Naive thymus-derived CD8-positive, alpha-beta T cell (primary cell): ENCODE measurements around the gene HECTD4. TPM values are rescaled to one million over a fixed set of nuclear protein-coding genes. Genes with fewer than 3 reads are reported as not detected.
A peak's percentile ranks its signal among the peaks of the same experiment; 100 is the strongest.

Experiments
- ATAC-seq, 2 donors: fragments of 150-1000 bp; cut with Tn5 transposase in 1 of 2; sonication (Bioruptor Pico), chemical (Tn5 transposase) in 1 of 2; 1 replicate in 1 of 2; 2 replicates in 1 of 2; pipeline ENCODE4 v1.10.0; 2021; ENCODE audit warnings: mild to moderate bottlenecking in 2 of 2, moderate library complexity in 2 of 2
- POLR2A ChIA-PET: fragments of 350-600 bp; sonication (Branson Sonifier 250); formaldehyde crosslinking; loops from one replicate; lab custom pipeline; 2021; ENCODE audit warnings: antibody characterized with exemption; lab: Charles Lee
- DNase-seq, 10 donors: peaks; one replicate each; pipeline versions ENCODE4 v3.0.0 to v3.0.0-alpha.2; 2020 to 2022
- H3K27ac Mint-ChIP-seq, 10 donors: one replicate each; pipeline ENCODE4 v1.8.0; 2020 to 2022; ENCODE audit warnings: mild to moderate bottlenecking in 10 of 10, mixed read lengths in 10 of 10, moderate library complexity in 4 of 10, inconsistent platforms in 1 of 10
- H3K27me3 Mint-ChIP-seq, 5 donors: one replicate each; pipeline ENCODE4 v1.8.0; 2021 to 2022; ENCODE audit warnings: mixed read lengths in 5 of 5
- H3K36me3 Mint-ChIP-seq, 3 donors: one replicate each; pipeline ENCODE4 v1.8.0; 2020 to 2022; ENCODE audit warnings: mixed read lengths in 3 of 3, mild to moderate bottlenecking in 2 of 3, inconsistent platforms in 1 of 3
- H3K4me1 Mint-ChIP-seq, 4 donors: one replicate each; pipeline ENCODE4 v1.8.0; 2021 to 2022; ENCODE audit warnings: mixed read lengths in 4 of 4
- H3K4me3 Mint-ChIP-seq, 10 donors: one replicate each; pipeline ENCODE4 v1.8.0; 2020 to 2022; ENCODE audit warnings: mild to moderate bottlenecking in 10 of 10, mixed read lengths in 10 of 10, moderate library complexity in 6 of 10, inconsistent platforms in 1 of 10
- H3K9me3 Mint-ChIP-seq, 9 donors: one replicate each; pipeline ENCODE4 v1.8.0; 2020 to 2022; ENCODE audit warnings: mixed read lengths in 9 of 9, mild to moderate bottlenecking in 3 of 9, inconsistent platforms in 1 of 9, moderate library complexity in 1 of 9
- polyA plus RNA-seq, 3 donors: library from polyadenylated mRNA; unstranded; fragments of 300-500 nt; fragmentation: Illumina TruSeq; gene quantifications; one replicate each; pipeline ENCODE4 v1.2.3, GENCODE V29; 2021
- total RNA-seq, 8 experiments: library from RNA in 2 of 8; stranded (reverse) in 2 of 8; gene quantifications; one replicate each; pipeline ENCODE4 v1.2.3 and lab custom pipeline; 2021 to 2026

Gene HECTD4
- total and polyA plus RNA-seq, 5 experiments from 2014 or later = 1.8 to 60.1 (median 4.5) TPM

- Mint-ChIP-seq H3K27ac (peak overlapping the region in 1 of 10 donors; percentile 48), H3K9me3 (no peaks in the 10 kb centered on the region), H3K4me1 (peaks cover 8 to 34% (median 25%) of the 10 kb centered on the region in 4 donors), H3K4me3 (no peak overlapping the region), H3K36me3 (peaks cover 0 to 6% (median 2%) of the 10 kb centered on the region in 3 donors), H3K27me3 (no peaks in the 10 kb centered on the region)
- POLR2A ChIA-PET = no interaction called here
- DNase-seq (no peak), ATAC-seq (no peak)
Observed at GRCh38 chr12:112374166-112374740, 8.0 kb downstream of the HECTD4 start.

GRCh38 chr12:112370868-112371510 lies 11.2 kb downstream of the HECTD4 start:
- H3K9me3 Mint-ChIP-seq = no peaks in the 10 kb centered on the region
- POLR2A ChIA-PET = interaction anchor here (1.1 kb wide), 1 partner anchor 11 kb away, joined by 5 read pairs; the partner anchor contains the start of gene HECTD4
- H3K4me1 Mint-ChIP-seq = peaks cover 5 to 28% (median 24%) of the 10 kb centered on the region in 4 donors

GRCh38 chr12:112370199-112370598 lies 12.0 kb downstream of the HECTD4 start:
- Mint-ChIP-seq H3K4me3 (no peak overlapping the region), H3K9me3 (no peaks in the 10 kb centered on the region), H3K36me3 (peaks cover 0 to 6% (median 2%) of the 10 kb centered on the region in 3 donors), H3K4me1 (peaks cover 5 to 27% (median 23%) of the 10 kb centered on the region in 4 donors), H3K27me3 (no peaks in the 10 kb centered on the region), H3K27ac (no peak overlapping the region)
- POLR2A ChIA-PET = no interaction called here
- DNase-seq (no peak), ATAC-seq (no peak)

More at GRCh38 chr12:112370868-112371510, 11.2 kb downstream of the HECTD4 start:
- ATAC-seq (no peak), DNase-seq (no peak)
- Mint-ChIP-seq H3K27me3 (no peaks in the 10 kb centered on the region), H3K27ac (no peak overlapping the region), H3K36me3 (peaks cover 0 to 6% (median 2%) of the 10 kb centered on the region in 3 donors), H3K4me3 (no peak overlapping the region)

GRCh38 chr12:112368856-112369255 lies 13.4 kb downstream of the HECTD4 start:
- POLR2A ChIA-PET = no interaction called here
- Mint-ChIP-seq H3K9me3 (no peaks in the 10 kb centered on the region), H3K4me1 (peaks cover 5 to 19% (median 16%) of the 10 kb centered on the region in 4 donors), H3K36me3 (peaks cover 0 to 2% (median 0%) of the 10 kb centered on the region in 3 donors), H3K27ac (no peak overlapping the region), H3K4me3 (no peak overlapping the region), H3K27me3 (no peaks in the 10 kb centered on the region)
- DNase-seq (no peak), ATAC-seq (no peak)

- DNase-seq = no peak
- no peaks in the 10 kb centered on the region for H3K27me3 Mint-ChIP-seq
- no peaks in the 10 kb centered on the region for H3K9me3 Mint-ChIP-seq
- POLR2A ChIA-PET = no interaction called here
- H3K36me3 Mint-ChIP-seq = peaks cover 0 to 2% (median 0%) of the 10 kb centered on the region in 3 donors
- no peak overlapping the region for H3K27ac Mint-ChIP-seq
- peaks cover 7 to 23% (median 16%) of the 10 kb centered on the region in 4 donors for H3K4me1 Mint-ChIP-seq
- H3K4me3 Mint-ChIP-seq = no peak overlapping the region
- ATAC-seq = no peak
Observed at GRCh38 chr12:112367965-112368364, 14.3 kb downstream of the HECTD4 start.

GRCh38 chr12:112362310-112362709 lies 19.9 kb downstream of the HECTD4 start:
- Mint-ChIP-seq H3K27me3 (no peaks in the 10 kb centered on the region), H3K4me1 (peaks cover 3 to 16% (median 14%) of the 10 kb centered on the region in 4 donors), H3K9me3 (no peaks in the 10 kb centered on the region), H3K4me3 (no peak overlapping the region), H3K27ac (no peak overlapping the region), H3K36me3 (no peaks in the 10 kb centered on the region)
- ATAC-seq = no peak
- POLR2A ChIA-PET = no interaction called here
- DNase-seq = no peak

- Mint-ChIP-seq H3K4me3 (no peak overlapping the region), H3K36me3 (no peaks in the 10 kb centered on the region), H3K27me3 (no peaks in the 10 kb centered on the region), H3K27ac (no peak overlapping the region), H3K9me3 (no peaks in the 10 kb centered on the region), H3K4me1 (peaks cover 4 to 23% (median 20%) of the 10 kb centered on the region in 4 donors)
- ATAC-seq (no peak), DNase-seq (no peak)
- POLR2A ChIA-PET = no interaction called here
Observed at GRCh38 chr12:112361271-112361670, 21.0 kb downstream of the HECTD4 start.

- Mint-ChIP-seq H3K27me3 (no peaks in the 10 kb centered on the region), H3K36me3 (peaks cover 0 to 1% (median 0%) of the 10 kb centered on the region in 3 donors), H3K9me3 (no peaks in the 10 kb centered on the region), H3K4me3 (no peak overlapping the region), H3K4me1 (peaks cover 7 to 32% (median 27%) of the 10 kb centered on the region in 4 donors), H3K27ac (no peak overlapping the region)
- POLR2A ChIA-PET = no interaction called here
- DNase-seq (no peak), ATAC-seq (no peak)
Observed at GRCh38 chr12:112359290-112359689, 22.9 kb downstream of the HECTD4 start.

GRCh38 chr12:112357214-112357613 lies 25.0 kb downstream of the HECTD4 start:
- Mint-ChIP-seq H3K27me3 (no peaks in the 10 kb centered on the region), H3K4me1 (peaks cover 8 to 45% (median 37%) of the 10 kb centered on the region in 4 donors), H3K4me3 (no peak overlapping the region), H3K36me3 (peaks cover 0 to 1% (median 0%) of the 10 kb centered on the region in 3 donors), H3K27ac (peak overlapping the region in 2 of 10 donors; percentile 40 to 44), H3K9me3 (no peaks in the 10 kb centered on the region)
- POLR2A ChIA-PET = no interaction called here
- ATAC-seq (no peak), DNase-seq (no peak)

GRCh38 chr12:112354399-112354798 lies 27.8 kb downstream of the HECTD4 start:
- peak overlapping the region in 1 of 10 donors; percentile 9 for H3K27ac Mint-ChIP-seq
- no peak for DNase-seq
- peaks cover 0 to 1% (median 0%) of the 10 kb centered on the region in 3 donors for H3K36me3 Mint-ChIP-seq
- H3K4me1 Mint-ChIP-seq = peaks cover 13 to 63% (median 40%) of the 10 kb centered on the region in 4 donors
- POLR2A ChIA-PET = no interaction called here
- no peak for ATAC-seq
- H3K4me3 Mint-ChIP-seq = peak overlapping the region in 1 of 10 donors; percentile 11
- H3K9me3 Mint-ChIP-seq = no peaks in the 10 kb centered on the region
- no peaks in the 10 kb centered on the region for H3K27me3 Mint-ChIP-seq

GRCh38 chr12:112353393-112353792 lies 28.8 kb downstream of the HECTD4 start:
- POLR2A ChIA-PET = interaction anchor here (0.6 kb wide), 1 partner anchor 649 kb away, joined by 3 read pairs; no protein-coding TSS in a partner anchor
- Mint-ChIP-seq H3K27me3 (no peaks in the 10 kb centered on the region), H3K36me3 (peaks cover 0 to 1% (median 0%) of the 10 kb centered on the region in 3 donors), H3K4me1 (peaks cover 14 to 63% (median 39%) of the 10 kb centered on the region in 4 donors), H3K9me3 (no peaks in the 10 kb centered on the region), H3K27ac (peak overlapping the region in 2 of 10 donors; percentile 15 to 26), H3K4me3 (no peak overlapping the region)
- no peak for DNase-seq
- ATAC-seq = no peak

GRCh38 chr12:112352921-112353320 lies 29.3 kb downstream of the HECTD4 start:
- H3K27ac Mint-ChIP-seq = peak overlapping the region in 1 of 10 donors; percentile 26

More at GRCh38 chr12:112352921-112353320, 29.3 kb downstream of the HECTD4 start:
- no peak overlapping the region for H3K4me3 Mint-ChIP-seq
- no peaks in the 10 kb centered on the region for H3K9me3 Mint-ChIP-seq
- POLR2A ChIA-PET = no interaction called here
- DNase-seq (no peak), ATAC-seq (no peak)
- no peaks in the 10 kb centered on the region for H3K27me3 Mint-ChIP-seq
- H3K4me1 Mint-ChIP-seq = peaks cover 14 to 66% (median 39%) of the 10 kb centered on the region in 4 donors
- peaks cover 0 to 1% (median 0%) of the 10 kb centered on the region in 3 donors for H3K36me3 Mint-ChIP-seq
